Transverse colon (tissue), 4 donors: ENCODE results near the gene TRRAP. TPM values are rescaled to one million over a fixed set of nuclear protein-coding genes. Genes with fewer than 3 reads are reported as not detected.

Experiments used
- DNase-seq: peaks from one replicate; pipeline ENCODE4 v3.0.0-alpha.2; 2019
- H3K27ac ChIP-seq, 4 donors: fragments of 200-600 bp; sonication (generic); 2 replicates each; pipeline ENCODE4 v1.5.1; 2016 to 2018; ENCODE audit warnings: inconsistent platforms in 4 of 4
- H3K27me3 ChIP-seq: fragments of 200-600 bp; sonication (generic); 2 replicates; pipeline ENCODE4 v1.5.1; 2017; ENCODE audit warnings: inconsistent platforms
- H3K36me3 ChIP-seq, 4 donors: fragments of 200-600 bp; sonication (generic); 2 replicates each; pipeline ENCODE4 v1.5.1; 2017 to 2019; ENCODE audit warnings: inconsistent platforms in 4 of 4
- H3K4me1 ChIP-seq, 4 donors: fragments of 200-600 bp; sonication (generic); 2 replicates each; pipeline ENCODE4 v1.5.1; 2017 to 2020; ENCODE audit warnings: inconsistent platforms in 4 of 4
- H3K4me3 ChIP-seq, 4 donors: fragments of 200-600 bp; sonication (generic); 1 replicate in 1 of 4; 2 replicates in 3 of 4; pipeline versions ENCODE4 v1.5.1 to v1.6.1; 2017 to 2019; ENCODE audit warnings: inconsistent platforms in 4 of 4
- H3K9me3 ChIP-seq, 2 donors: fragments of 200-600 bp; sonication (generic); 2 replicates each; pipeline ENCODE4 v1.5.1; 2017 to 2019; ENCODE audit warnings: inconsistent platforms in 2 of 2
- EP300 ChIP-seq: sonication (generic); formaldehyde crosslinking; IDR thresholded peaks from one replicate; pipeline ENCODE4 v1.6.1; 2017; ENCODE audit warnings: antibody characterized with exemption, low read depth
- POLR2A ChIP-seq: fragments of 450-650 bp; IDR thresholded peaks from one replicate; pipeline ENCODE4 v1.6.1; 2016; ENCODE audit warnings: antibody characterized with exemption, mild to moderate bottlenecking, moderate library complexity
- POLR2AphosphoS5 ChIP-seq, 3 donors: sonication (generic); formaldehyde crosslinking; IDR thresholded peaks; one replicate each; pipeline ENCODE4 v1.6.1; 2016; ENCODE audit warnings: antibody characterized with exemption in 3 of 3
- WGBS, 2 donors: methylation state at CpG; one replicate each; pipeline ENCODE4 v1.1.5; 2018; ENCODE audit warnings: low coverage in 1 of 2; 5-methylcytosine and 5-hydroxymethylcytosine counted together
- in situ Hi-C, 4 donors: fragments of 200-750 bp; cut with MboI; loops; one replicate each; pipeline versions ENCODE4 v1.15.0 to v1.15.1; 2017; ENCODE audit warnings: low sequenced_read_pairs in 3 of 4, low pct_ligation_motif_present in 1 of 4, low pct_unique_long_range_greater_than_20kb in 1 of 4
- intact Hi-C: fragments of 100-400 bp; cut with DNase I; formaldehyde crosslinking; loops from one replicate; pipeline ENCODE4 v1.15.1; 2023; ENCODE audit warnings: low total_unique reads
- total RNA-seq, 4 donors: library from RNA; depleted of rRNA; stranded (reverse); fragments of >200 nt; gene quantifications; one replicate each; pipeline ENCODE4 v1.1.0, GENCODE V29; 2016
- TF ChIP-seq, protein P1 (sequence below), 5 experiments: fragments of 200-600 bp in 3 of 5; fragments of 450-650 bp in 2 of 5; sonication (generic) in 3 of 5; IDR thresholded peaks; 1 replicate in 2 of 5; 2 replicates in 3 of 5; pipeline ENCODE4 v1.5.1; 2016 to 2017; ENCODE audit warnings: antibody characterized with exemption in 5 of 5, inconsistent platforms in 3 of 5, mild to moderate bottlenecking in 2 of 5, moderate library complexity in 1 of 5

The TRRAP gene
- total RNA-seq, 4 donors from 2014 or later = 27.3 to 73.3 (median 38.0) TPM

DNA sequence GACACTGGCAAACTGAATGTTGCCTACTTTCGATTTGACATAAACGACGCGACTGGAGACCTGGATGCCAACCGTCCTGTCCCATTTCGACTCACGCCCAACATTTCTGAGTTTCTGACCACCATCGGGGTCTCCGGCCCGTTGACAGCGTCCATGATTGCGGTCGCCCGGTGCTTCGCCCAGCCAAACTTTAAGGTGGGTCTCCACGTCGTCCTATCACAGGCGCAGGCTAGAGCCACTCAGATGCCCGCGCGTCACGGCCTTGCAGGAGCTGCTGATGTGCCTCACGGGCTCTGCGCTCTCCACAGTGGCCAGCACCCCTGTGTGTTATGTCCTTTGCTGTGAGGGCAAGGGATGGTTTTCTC lies 133.0 kb downstream of the TRRAP start:
- intact Hi-C loops = no loop called here
- Histone ChIP-seq H3K4me3 (no peak overlapping the region), H3K36me3 (peaks cover 0 to 57% (median 24%) of the 10 kb centered on the region in 4 donors)

DNA sequence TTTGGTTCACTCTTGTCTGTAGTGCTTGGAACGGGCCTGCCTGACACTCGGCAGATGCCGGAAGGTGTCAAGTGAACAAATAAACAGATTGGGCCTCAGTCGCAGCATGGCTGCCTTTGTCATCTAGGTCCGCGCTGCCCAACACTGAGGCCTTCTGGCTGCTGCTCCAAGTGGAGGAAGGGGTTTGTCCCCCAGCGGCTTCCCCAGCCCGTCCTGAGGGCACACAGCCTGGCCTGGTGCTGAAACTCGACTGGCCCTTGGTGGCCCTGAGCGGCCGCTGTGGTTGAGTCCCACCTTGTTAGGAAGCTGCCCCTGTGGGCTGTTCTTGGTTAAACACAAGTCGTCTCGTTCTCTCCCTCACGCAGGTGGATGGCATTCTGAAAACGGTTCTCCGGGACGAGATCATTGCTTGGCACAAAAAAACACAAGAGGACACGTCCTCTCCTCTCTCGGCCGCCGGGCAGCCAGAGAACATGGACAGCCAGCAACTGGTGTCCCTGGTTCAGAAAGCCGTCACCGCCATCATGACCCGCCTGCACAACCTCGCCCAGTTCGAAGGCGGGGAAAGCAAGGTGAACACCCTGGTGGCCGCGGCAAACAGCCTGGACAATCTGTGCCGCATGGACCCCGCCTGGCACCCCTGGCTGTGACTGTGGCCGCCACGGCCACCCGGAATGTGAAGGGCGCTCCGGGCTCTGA lies 133.5 kb downstream of the TRRAP start:
- WGBS, 2 donors = 96% methylated on average over 36 of the region's 36 CpGs; no CpG with 5 or more reads in 1 of the 2 donors
- Histone ChIP-seq H3K36me3 (peaks cover 0 to 51% (median 21%) of the 10 kb centered on the region in 4 donors), H3K27ac (no peak overlapping the region), H3K4me3 (no peak overlapping the region), H3K9me3 (no peaks in the 10 kb centered on the region), H3K27me3 (no peaks in the 10 kb centered on the region), H3K4me1 (no peaks in the 10 kb centered on the region)
- DNase-seq = no peak
- intact Hi-C loops (no loop called here), in situ Hi-C loops (no loop called here)
- TF ChIP-seq, protein P1, sequence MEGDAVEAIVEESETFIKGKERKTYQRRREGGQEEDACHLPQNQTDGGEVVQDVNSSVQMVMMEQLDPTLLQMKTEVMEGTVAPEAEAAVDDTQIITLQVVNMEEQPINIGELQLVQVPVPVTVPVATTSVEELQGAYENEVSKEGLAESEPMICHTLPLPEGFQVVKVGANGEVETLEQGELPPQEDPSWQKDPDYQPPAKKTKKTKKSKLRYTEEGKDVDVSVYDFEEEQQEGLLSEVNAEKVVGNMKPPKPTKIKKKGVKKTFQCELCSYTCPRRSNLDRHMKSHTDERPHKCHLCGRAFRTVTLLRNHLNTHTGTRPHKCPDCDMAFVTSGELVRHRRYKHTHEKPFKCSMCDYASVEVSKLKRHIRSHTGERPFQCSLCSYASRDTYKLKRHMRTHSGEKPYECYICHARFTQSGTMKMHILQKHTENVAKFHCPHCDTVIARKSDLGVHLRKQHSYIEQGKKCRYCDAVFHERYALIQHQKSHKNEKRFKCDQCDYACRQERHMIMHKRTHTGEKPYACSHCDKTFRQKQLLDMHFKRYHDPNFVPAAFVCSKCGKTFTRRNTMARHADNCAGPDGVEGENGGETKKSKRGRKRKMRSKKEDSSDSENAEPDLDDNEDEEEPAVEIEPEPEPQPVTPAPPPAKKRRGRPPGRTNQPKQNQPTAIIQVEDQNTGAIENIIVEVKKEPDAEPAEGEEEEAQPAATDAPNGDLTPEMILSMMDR (IDR thresholded peaks at IDR 0.05) = no peak
- TF ChIP-seq POLR2A = no peak
- no peak for TF ChIP-seq POLR2AphosphoS5 (IDR thresholded peaks at IDR 0.05)
- no peak for TF ChIP-seq EP300

More for the DNA sequence above, 133.0 kb downstream of the TRRAP start:
- H3K27me3 ChIP-seq = no peaks in the 10 kb centered on the region
- TF ChIP-seq POLR2A (no peak), POLR2AphosphoS5 (IDR thresholded peaks at IDR 0.05) (no peak), EP300 (no peak)
- TF ChIP-seq, protein P1 (IDR thresholded peaks at IDR 0.05) = no peak
- H3K9me3 ChIP-seq = no peaks in the 10 kb centered on the region
- H3K27ac ChIP-seq = no peak overlapping the region
- H3K4me1 ChIP-seq = no peaks in the 10 kb centered on the region
- 98 to 100% methylated on average over 1 to 24 of the region's 24 CpGs for WGBS, 2 donors
- DNase-seq = no peak
- in situ Hi-C loops = no loop called here

DNA sequence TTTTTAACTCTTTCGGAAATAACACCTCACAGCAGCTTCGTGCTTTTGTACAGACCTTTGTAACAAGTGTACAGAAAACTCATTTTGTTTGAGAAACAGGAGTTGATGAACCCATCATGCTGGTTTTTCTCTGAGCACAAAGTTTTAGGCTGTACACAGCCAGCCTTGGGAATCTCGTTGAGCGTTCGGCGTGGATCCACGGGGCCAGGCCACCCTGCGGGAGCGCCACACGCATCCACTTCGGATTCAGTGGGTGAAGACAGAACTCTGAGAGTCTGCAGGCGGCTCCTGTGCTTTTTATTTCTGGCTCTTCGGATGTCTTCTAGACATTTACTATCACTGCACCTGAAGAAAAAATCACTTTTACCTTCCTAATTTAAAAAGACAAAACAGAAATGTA lies 134.4 kb downstream of the TRRAP start:
- in situ Hi-C loops (no loop called here), intact Hi-C loops (no loop called here)
- TF ChIP-seq, protein P1 (IDR thresholded peaks at IDR 0.05) = no peak
- TF ChIP-seq POLR2AphosphoS5 (IDR thresholded peaks at IDR 0.05) (no peak), POLR2A (no peak), EP300 (no peak)
- no peak for DNase-seq
- no peaks in the 10 kb centered on the region for H3K4me1 ChIP-seq
- peaks cover 0 to 51% (median 20%) of the 10 kb centered on the region in 4 donors for H3K36me3 ChIP-seq
- no peak overlapping the region for H3K4me3 ChIP-seq
- no peaks in the 10 kb centered on the region for H3K9me3 ChIP-seq
- H3K27ac ChIP-seq = no peak overlapping the region
- H3K27me3 ChIP-seq = no peaks in the 10 kb centered on the region
- WGBS, 2 donors = 92 to 100% methylated on average over 5 to 13 of the region's 13 CpGs

DNA sequence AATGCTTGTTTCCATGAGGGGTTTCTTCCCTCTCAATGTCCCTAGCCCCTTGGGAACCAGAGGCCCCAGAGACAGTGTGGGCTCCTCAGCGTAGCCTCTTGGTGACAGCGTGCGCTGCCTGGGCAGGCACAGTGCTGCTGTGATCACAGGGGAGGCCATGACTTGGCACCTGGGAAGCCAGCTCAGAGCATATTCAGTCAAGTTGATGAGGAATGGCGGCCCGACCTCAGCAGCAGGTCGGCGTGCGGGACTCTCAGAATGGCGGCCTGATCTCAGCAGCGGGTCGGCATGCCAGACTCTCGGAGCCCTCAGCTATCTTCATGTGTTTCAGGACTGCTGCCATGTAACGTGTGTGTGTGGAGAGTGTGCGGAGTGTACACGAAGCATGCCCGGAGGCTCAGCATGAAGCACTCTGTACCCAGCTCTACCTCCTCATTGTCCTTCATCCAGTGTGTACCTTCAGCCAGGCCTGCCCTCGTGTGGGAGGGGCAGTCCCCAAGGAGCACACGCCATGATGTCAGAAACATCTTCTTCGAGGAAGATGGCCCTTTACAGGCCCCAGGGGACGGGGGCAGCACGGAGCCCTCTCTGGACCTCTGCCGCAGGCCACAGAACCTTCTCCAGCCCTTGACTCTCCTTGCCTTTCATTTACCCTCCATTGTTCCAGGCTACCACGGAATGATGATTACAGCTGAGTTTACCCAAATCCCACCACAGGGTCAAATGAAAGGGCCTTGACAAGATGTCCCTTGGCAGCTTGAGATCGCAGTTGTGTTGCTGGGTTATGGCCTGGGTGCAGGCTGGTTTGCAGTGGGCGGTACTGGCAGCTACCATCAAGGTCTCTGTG lies 135.2 kb downstream of the TRRAP start:
- Histone ChIP-seq H3K27ac (no peak overlapping the region), H3K9me3 (no peaks in the 10 kb centered on the region), H3K36me3 (peaks cover 0 to 43% (median 17%) of the 10 kb centered on the region in 4 donors), H3K27me3 (no peaks in the 10 kb centered on the region), H3K4me1 (no peaks in the 10 kb centered on the region), H3K4me3 (no peak overlapping the region)
- TF ChIP-seq, protein P1 (IDR thresholded peaks at IDR 0.05) = no peak
- TF ChIP-seq POLR2AphosphoS5 (IDR thresholded peaks at IDR 0.05) (no peak), EP300 (no peak), POLR2A (no peak)
- in situ Hi-C loops = no loop called here
- 96% methylated on average over 25 of the region's 25 CpGs; no CpG with 5 or more reads in 1 of the 2 donors for WGBS, 2 donors
- intact Hi-C loops = no loop called here
- no peak for DNase-seq
